CD4-positive, alpha-beta T cell (primary cell): ENCODE data around the gene CEMIP2. TPM values are rescaled to one million over a fixed set of nuclear protein-coding genes. Genes with fewer than 3 reads are reported as not detected.

Source experiments
- ATAC-seq: fragments of 200-7000 bp; cut with Tn5 transposase; one replicate; pipeline ENCODE4 v1.10.0; 2022; ENCODE audit warnings: mild to moderate bottlenecking; ENCODE audit not compliant: poor library complexity
- CTCF ChIA-PET: fragments of 350-600 bp; sonication (Branson Sonifier 250); formaldehyde crosslinking; loops from one replicate; lab custom pipeline; 2021; ENCODE audit warnings: antibody characterized with exemption, inconsistent platforms; lab: Charles Lee
- POLR2A ChIA-PET: fragments of 350-600 bp; sonication (Branson Sonifier 250); formaldehyde crosslinking; loops from one replicate; lab custom pipeline; 2021; ENCODE audit warnings: antibody characterized with exemption, inconsistent platforms; lab: Charles Lee
- DNase-seq, 14 experiments: peaks; one replicate each; pipeline ENCODE4 v3.0.0-alpha.2; 2013 to 2020; ENCODE audit warnings: mixed read lengths in 2 of 14
- H3K27ac ChIP-seq, 2 donors: one replicate each; pipeline versions ENCODE4 v1.5.1 to v1.7.0; 2013; ENCODE audit warnings: low read length in 2 of 2, low read depth in 1 of 2, mild to moderate bottlenecking in 1 of 2
- H3K27me3 ChIP-seq, 2 experiments: 1 replicate in 1 of 2; 2 replicates in 1 of 2; pipeline versions ENCODE4 v1.6.1 to v1.7.0; 2013; ENCODE audit warnings: low read length in 2 of 2, control low read depth in 1 of 2, mild to moderate bottlenecking in 1 of 2, moderate library complexity in 1 of 2; ENCODE audit not compliant: insufficient read depth in 2 of 2, control insufficient read depth in 1 of 2
- H3K36me3 ChIP-seq: one replicate; pipeline ENCODE4 v1.6.1; 2013; ENCODE audit warnings: low read length, control low read depth; ENCODE audit not compliant: insufficient read depth
- H3K4me1 ChIP-seq: one replicate; pipeline ENCODE4 v1.6.1; 2013; ENCODE audit warnings: low read length, control low read depth; ENCODE audit not compliant: insufficient read depth
- H3K4me3 ChIP-seq: one replicate; pipeline ENCODE4 v1.5.1; 2013; ENCODE audit warnings: mild to moderate bottlenecking, low read length, moderate library complexity
- H3K9me3 ChIP-seq, 2 experiments: 1 replicate in 1 of 2; 2 replicates in 1 of 2; pipeline versions ENCODE4 v1.6.1 to v1.7.0; 2013; ENCODE audit warnings: low read length in 2 of 2, mild to moderate bottlenecking in 2 of 2, control low read depth in 1 of 2, moderate library complexity in 1 of 2; ENCODE audit not compliant: control insufficient read depth in 1 of 2, insufficient read depth in 1 of 2
- H3K27ac Mint-ChIP-seq: one replicate; pipeline ENCODE4 v1.8.0; 2020; ENCODE audit warnings: mixed read lengths
- H3K27me3 Mint-ChIP-seq: one replicate; pipeline ENCODE4 v1.8.0; 2021; ENCODE audit warnings: mixed read lengths
- H3K36me3 Mint-ChIP-seq: one replicate; pipeline ENCODE4 v1.8.0; 2021; ENCODE audit warnings: low read depth, mixed read lengths
- H3K4me1 Mint-ChIP-seq: one replicate; pipeline ENCODE4 v1.8.0; 2021; ENCODE audit warnings: low read depth, mixed read lengths
- H3K4me3 Mint-ChIP-seq: one replicate; pipeline ENCODE4 v1.8.0; 2020; ENCODE audit warnings: mild to moderate bottlenecking, mixed read lengths
- H3K9me3 Mint-ChIP-seq: one replicate; pipeline ENCODE4 v1.8.0; 2020; ENCODE audit warnings: mixed read lengths
- intact Hi-C, 2 experiments: fragments of 100-400 bp; cut with DNase I in 1 of 2; cut with micrococcal nuclease in 1 of 2; formaldehyde crosslinking; loops; one replicate each; pipeline versions ENCODE4 v1.15.1 to v1.9.0; 2023 to 2025; cut with DNase I, micrococcal nuclease
- total RNA-seq, 174 experiments: library from RNA in 2 of 174; stranded (reverse) in 2 of 174; gene quantifications; one replicate each; pipeline ENCODE4 v1.2.3 and lab custom pipeline; 2021 to 2026
- TF ChIP-seq, protein P1 (sequence below): fragments of 200-600 bp; IDR thresholded peaks from one replicate; pipeline ENCODE4 v1.8.0; 2022; ENCODE audit warnings: antibody characterized with exemption, mild to moderate bottlenecking

Gene CEMIP2
- total RNA-seq, 2 experiments from 2014 or later, result 301 to 305 TPM

DNA sequence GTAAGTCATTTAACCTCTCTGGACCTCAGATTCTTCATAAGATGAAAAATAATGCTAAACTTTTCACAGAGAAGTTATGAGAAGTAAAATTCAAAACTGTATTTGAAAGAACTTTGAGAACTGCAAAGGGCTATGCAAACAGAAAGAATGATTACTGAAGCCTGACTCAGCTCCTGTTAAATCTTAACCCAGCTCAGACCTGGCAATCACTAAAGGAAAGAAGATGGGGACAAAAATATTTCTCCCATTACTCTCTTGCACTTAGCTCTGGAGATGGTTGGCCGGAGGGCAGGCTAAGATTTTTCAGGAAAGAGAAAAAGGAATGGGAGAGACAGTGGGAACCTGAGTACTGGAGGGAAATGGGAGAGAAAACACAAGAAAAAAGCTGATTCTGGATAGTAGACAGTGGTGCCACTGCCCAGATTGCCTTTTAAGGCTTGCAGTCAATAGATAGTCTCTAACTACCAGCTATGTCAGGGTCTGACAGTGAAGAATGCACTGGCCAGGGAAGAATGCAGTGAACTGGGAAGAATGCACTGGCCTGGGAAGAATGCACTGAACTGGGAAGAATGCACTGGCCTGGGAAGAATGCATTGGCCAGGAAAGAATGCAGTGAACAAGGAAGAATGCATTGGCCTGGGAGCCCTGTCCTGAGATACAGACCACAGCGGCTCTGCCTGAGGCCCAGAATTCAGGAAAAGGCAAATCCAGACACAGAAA, 25.2 kb upstream of the CEMIP2 start:
- Mint-ChIP-seq H3K4me1 (peaks cover 72% of the 10 kb centered on the region), H3K27ac (peak overlapping the region; percentile 94), H3K36me3 (no peaks in the 10 kb centered on the region), H3K27me3 (no peaks in the 10 kb centered on the region), H3K9me3 (no peaks in the 10 kb centered on the region), H3K4me3 (peak overlapping the region; percentile 66)
- DNase-seq (no peak), ATAC-seq (no peak)
- H3K4me1 ChIP-seq, result peaks cover 57% of the 10 kb centered on the region
- H3K27me3 ChIP-seq, result no peaks in the 10 kb centered on the region
- H3K36me3 ChIP-seq, result no peaks in the 10 kb centered on the region
- H3K9me3 ChIP-seq, result no peaks in the 10 kb centered on the region
- CTCF ChIA-PET, result interaction anchor here (1.8 to 2.8 kb wide), 3 partner anchors 10 to 25 kb away, joined by 5 to 15 read pairs (median 8); partner anchors contain the start of gene CEMIP2
- H3K27ac ChIP-seq, result peak overlapping the region; percentile 46 to 86
- POLR2A ChIA-PET, result interaction anchor here (0.6 to 8.5 kb wide), 9 partner anchors 10 to 572 kb away, joined by 3 to 140 read pairs (median 7); partner anchors contain the start of genes ABHD17B, C9orf85, CEMIP2 and ZFAND5
- H3K4me3 ChIP-seq, result no peak overlapping the region
- TF ChIP-seq, protein P1, sequence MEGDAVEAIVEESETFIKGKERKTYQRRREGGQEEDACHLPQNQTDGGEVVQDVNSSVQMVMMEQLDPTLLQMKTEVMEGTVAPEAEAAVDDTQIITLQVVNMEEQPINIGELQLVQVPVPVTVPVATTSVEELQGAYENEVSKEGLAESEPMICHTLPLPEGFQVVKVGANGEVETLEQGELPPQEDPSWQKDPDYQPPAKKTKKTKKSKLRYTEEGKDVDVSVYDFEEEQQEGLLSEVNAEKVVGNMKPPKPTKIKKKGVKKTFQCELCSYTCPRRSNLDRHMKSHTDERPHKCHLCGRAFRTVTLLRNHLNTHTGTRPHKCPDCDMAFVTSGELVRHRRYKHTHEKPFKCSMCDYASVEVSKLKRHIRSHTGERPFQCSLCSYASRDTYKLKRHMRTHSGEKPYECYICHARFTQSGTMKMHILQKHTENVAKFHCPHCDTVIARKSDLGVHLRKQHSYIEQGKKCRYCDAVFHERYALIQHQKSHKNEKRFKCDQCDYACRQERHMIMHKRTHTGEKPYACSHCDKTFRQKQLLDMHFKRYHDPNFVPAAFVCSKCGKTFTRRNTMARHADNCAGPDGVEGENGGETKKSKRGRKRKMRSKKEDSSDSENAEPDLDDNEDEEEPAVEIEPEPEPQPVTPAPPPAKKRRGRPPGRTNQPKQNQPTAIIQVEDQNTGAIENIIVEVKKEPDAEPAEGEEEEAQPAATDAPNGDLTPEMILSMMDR, result no peak
- intact Hi-C loops, result loop anchor here (2.0 to 5.0 kb wide), 2 partner anchors 117 to 574 kb away; partner anchors contain the start of genes ABHD17B (in 1 of the 2), C9orf85 (in 1 of the 2) and ZFAND5 (in 1 of the 2)

DNA sequence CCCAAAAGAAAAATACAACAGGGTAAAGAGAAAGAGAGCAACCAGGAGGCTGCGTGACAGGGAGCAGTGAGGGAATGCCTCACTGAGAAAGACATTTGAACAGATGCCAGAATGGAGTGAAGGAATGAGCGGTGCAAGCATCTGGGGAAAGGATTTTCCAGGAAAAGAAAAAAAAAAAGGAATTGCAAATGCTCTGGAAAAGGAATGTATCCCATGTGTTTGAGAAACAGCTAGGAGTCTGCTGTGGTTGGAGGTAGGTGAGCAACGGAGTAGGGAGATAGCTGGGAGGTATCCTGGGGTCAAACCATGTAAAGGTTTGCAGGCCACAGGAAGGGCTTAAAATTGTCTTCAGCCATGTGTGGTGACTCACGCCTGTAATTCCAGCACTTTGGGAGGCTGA, 23.6 kb upstream of the CEMIP2 start:
- no peak overlapping the region for H3K4me3 Mint-ChIP-seq
- peaks cover 60% of the 10 kb centered on the region for H3K4me1 Mint-ChIP-seq
- ChIA-PET POLR2A (interaction anchor here (0.7 to 8.5 kb wide), 3 partner anchors 9 to 25 kb away, joined by 3 to 140 read pairs (median 5); no protein-coding TSS in a partner anchor), CTCF (interaction anchor here (1.2 to 1.6 kb wide), 2 partner anchors 9 to 15 kb away, joined by 6 to 7 read pairs; no protein-coding TSS in a partner anchor)
- no peaks in the 10 kb centered on the region for H3K9me3 Mint-ChIP-seq
- Histone ChIP-seq H3K4me1 (peaks cover 53% of the 10 kb centered on the region), H3K9me3 (no peaks in the 10 kb centered on the region), H3K36me3 (no peaks in the 10 kb centered on the region), H3K4me3 (no peak overlapping the region), H3K27me3 (no peaks in the 10 kb centered on the region), H3K27ac (peak overlapping the region in 1 of 2 donors; percentile 56)
- no peak for ATAC-seq
- no peak for DNase-seq
- peak overlapping the region; percentile 94 for H3K27ac Mint-ChIP-seq
- TF ChIP-seq, protein P1, result no peak
- H3K36me3 Mint-ChIP-seq, result no peaks in the 10 kb centered on the region
- intact Hi-C loops, result loop anchor here in 1 of 2 experiments (5.0 kb wide), 1 partner anchor 575 kb away; the partner anchor contains the start of gene ZFAND5
- H3K27me3 Mint-ChIP-seq, result no peaks in the 10 kb centered on the region

DNA sequence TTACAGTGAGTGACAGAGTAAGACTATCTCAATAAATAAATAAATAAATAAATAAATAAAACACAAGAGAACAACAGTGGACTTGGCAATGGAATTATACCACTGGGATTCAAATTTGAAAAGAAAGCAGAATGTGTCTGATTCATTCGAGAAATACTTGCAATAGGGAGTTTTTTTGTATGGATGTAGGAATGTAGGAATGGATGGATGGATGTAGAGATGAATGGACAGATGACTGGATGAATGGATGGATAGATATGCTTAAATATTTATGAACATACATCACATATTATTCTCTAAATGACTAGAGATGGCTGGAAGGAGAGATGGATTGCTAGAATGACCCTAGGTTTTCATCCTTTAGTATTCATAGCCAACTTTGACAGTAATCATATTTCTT, 22.0 kb upstream of the CEMIP2 start:
- Histone ChIP-seq H3K36me3 (no peaks in the 10 kb centered on the region), H3K4me1 (peaks cover 42% of the 10 kb centered on the region), H3K27me3 (no peaks in the 10 kb centered on the region), H3K9me3 (no peaks in the 10 kb centered on the region), H3K27ac (no peak overlapping the region), H3K4me3 (no peak overlapping the region)
- no peaks in the 10 kb centered on the region for H3K36me3 Mint-ChIP-seq
- TF ChIP-seq, protein P1, result no peak
- intact Hi-C loops, result loop anchor here in 1 of 2 experiments (5.0 kb wide), 1 partner anchor 577 kb away; the partner anchor contains the start of gene ZFAND5
- no peak overlapping the region for H3K27ac Mint-ChIP-seq
- no peak overlapping the region for H3K4me3 Mint-ChIP-seq
- POLR2A ChIA-PET, result interaction anchor here (8.5 kb wide), 1 partner anchor 8 kb away, joined by 140 read pairs; no protein-coding TSS in a partner anchor
- CTCF ChIA-PET, result interaction anchor here (1.1 to 1.6 kb wide), 2 partner anchors 13 to 17 kb away, joined by 3 to 7 read pairs; no protein-coding TSS in a partner anchor
- DNase-seq (no peak), ATAC-seq (no peak)
- no peaks in the 10 kb centered on the region for H3K9me3 Mint-ChIP-seq
- no peaks in the 10 kb centered on the region for H3K27me3 Mint-ChIP-seq
- peaks cover 46% of the 10 kb centered on the region for H3K4me1 Mint-ChIP-seq
